Heart right ventricle (tissue), 16 donors: ENCODE results near the gene TRIM28. TPM values are rescaled to one million over a fixed set of nuclear protein-coding genes. Genes with fewer than 3 reads are reported as not detected.

Source experiments
- ATAC-seq, 8 donors: fragments of 200-7000 bp; cut with Tn5 transposase; one replicate each; pipeline ENCODE4 v1.9.1; 2020; ENCODE audit warnings: mild to moderate bottlenecking in 8 of 8, moderate library complexity in 8 of 8, moderate number of reproducible peaks in 1 of 8
- DNase-seq, 2 donors: peaks; one replicate each; pipeline ENCODE4 v3.0.0-alpha.2; 2020
- H3K27ac ChIP-seq, 10 donors: fragments of 200-600 bp; sonication (generic) in 2 of 10; one replicate each; pipeline versions ENCODE4 v1.5.0 to v1.8.0; 2020 to 2022; ENCODE audit warnings: mild to moderate bottlenecking in 3 of 10
- H3K27me3 ChIP-seq, 7 donors: fragments of 200-600 bp; one replicate each; pipeline ENCODE4 v1.8.0; 2021 to 2022; ENCODE audit warnings: mild to moderate bottlenecking in 2 of 7
- H3K36me3 ChIP-seq, 9 donors: fragments of 200-600 bp; sonication (generic) in 1 of 9; one replicate each; pipeline versions ENCODE4 v1.5.0 to v1.8.0; 2020 to 2022; ENCODE audit warnings: mild to moderate bottlenecking in 2 of 9
- H3K4me1 ChIP-seq, 9 donors: fragments of 200-600 bp; sonication (generic) in 1 of 9; one replicate each; pipeline versions ENCODE4 v1.5.0 to v1.8.0; 2020 to 2022; ENCODE audit warnings: mild to moderate bottlenecking in 4 of 9
- H3K4me3 ChIP-seq, 10 donors: fragments of 200-600 bp; sonication (generic) in 2 of 10; one replicate each; pipeline versions ENCODE4 v1.5.0 to v1.8.0; 2020 to 2022; ENCODE audit warnings: mild to moderate bottlenecking in 7 of 10, moderate library complexity in 2 of 10
- H3K9me3 ChIP-seq, 11 donors: fragments of 200-600 bp in 10 of 11; sonication (generic) in 2 of 11; one replicate each; pipeline versions ENCODE4 v1.5.0 to v1.8.0; 2013 to 2022; ENCODE audit warnings: mild to moderate bottlenecking in 2 of 11, control low read depth in 1 of 11, moderate library complexity in 1 of 11
- WGBS, 2 donors: extraction: QIAGEN DNeasy Blood & Tissue Kit; methylation state at CpG; one replicate each; pipeline ENCODE4 v1.1.7; 2013; ENCODE audit warnings: inconsistent platforms in 1 of 2; 5-methylcytosine and 5-hydroxymethylcytosine counted together
- intact Hi-C, 10 donors: fragments of 100-400 bp; cut with DNase I; formaldehyde crosslinking; loops; one replicate each; pipeline versions ENCODE4 v1.11.1 to v1.14.2; 2022
- polyA plus RNA-seq, 2 donors: library from polyadenylated mRNA; stranded (reverse); fragments of 200-250 nt; gene quantifications; one replicate each; pipeline ENCODE4 v1.2.3, GENCODE V29; 2013
- total RNA-seq, 10 donors: library from RNA; stranded (reverse); fragmentation: NEBNext Ultra II Directional in 3 of 10; extraction: Animal tissue kit (Norgen Biotek cat#: 25700) in 3 of 10; gene quantifications; one replicate each; pipeline versions ENCODE4 v1.2.1 to v1.2.4, GENCODE V29; 2021 to 2023
- TF ChIP-seq, protein P1 (sequence below), 9 donors: fragments of 200-600 bp; sonication (generic) in 2 of 9; IDR thresholded peaks; one replicate each; pipeline versions ENCODE4 v1.5.0 to v1.8.0; 2021 to 2022; ENCODE audit warnings: antibody characterized with exemption in 9 of 9, mild to moderate bottlenecking in 5 of 9, moderate library complexity in 1 of 9
- donor health status: Arrhythmogenic right ventricular cardiomyopathy.
- donor health status: ischemic (EF 13 %, LVEDD 7.1; RV severe dilation, severe dysfunction).
- donor health status: healthy with polysubstance abuse.
- donor health status: DM: no; HTN: yes; CAD: no.
- donor health status: DM: no; HTN: no; CAD: no.
- donor health status: ischemic (EF 25% LVEDD 6.9; RV normal size, moderate dysfunction).
- donor health status: ischemic (EF 25% LVEDD 5.7; RV mildly dilated, moderate dysfunction).
- donor health status: healthy.
- donor health status: DM: yes; HTN: yes; CAD: no.
- donor health status: Ischemic cardiomyopathy.
- donor health status: ischemic (EF 35%, LVEDD 5.7; RV mildly dilated, moderate dysfunction).
- donor health status: nonischemic (EF 11% LVEDD 7.7; RV severe dilation, severe dysfunction).
- donor health status: DM: yes; HTN: yes; CAD: no.
- donor health status: PGD.
- donor health status: ischemic (EF 29% LVEDD 5.4; RV normal size, mild dysfunction).
- donor health status: nonischemic (EF 23%, LVEDD 6.1; RV moderate dilation, normal function).

Gene TRIM28
- total and polyA plus RNA-seq, 12 donors: 105 to 163 (median 142) TPM

- intact Hi-C loops: no loop called here
- Histone ChIP-seq H3K27me3 (no peaks in the 10 kb centered on the region), H3K4me3 (no peak overlapping the region), H3K4me1 (peaks cover 11 to 39% (median 15%) of the 10 kb centered on the region in 9 donors), H3K9me3 (no peaks in the 10 kb centered on the region), H3K36me3 (peaks cover 0 to 28% (median 4%) of the 10 kb centered on the region in 9 donors), H3K27ac (no peak overlapping the region)
- 91% methylated on average over 11 of the region's 11 CpGs for WGBS, 2 donors
- TF ChIP-seq, protein P1, sequence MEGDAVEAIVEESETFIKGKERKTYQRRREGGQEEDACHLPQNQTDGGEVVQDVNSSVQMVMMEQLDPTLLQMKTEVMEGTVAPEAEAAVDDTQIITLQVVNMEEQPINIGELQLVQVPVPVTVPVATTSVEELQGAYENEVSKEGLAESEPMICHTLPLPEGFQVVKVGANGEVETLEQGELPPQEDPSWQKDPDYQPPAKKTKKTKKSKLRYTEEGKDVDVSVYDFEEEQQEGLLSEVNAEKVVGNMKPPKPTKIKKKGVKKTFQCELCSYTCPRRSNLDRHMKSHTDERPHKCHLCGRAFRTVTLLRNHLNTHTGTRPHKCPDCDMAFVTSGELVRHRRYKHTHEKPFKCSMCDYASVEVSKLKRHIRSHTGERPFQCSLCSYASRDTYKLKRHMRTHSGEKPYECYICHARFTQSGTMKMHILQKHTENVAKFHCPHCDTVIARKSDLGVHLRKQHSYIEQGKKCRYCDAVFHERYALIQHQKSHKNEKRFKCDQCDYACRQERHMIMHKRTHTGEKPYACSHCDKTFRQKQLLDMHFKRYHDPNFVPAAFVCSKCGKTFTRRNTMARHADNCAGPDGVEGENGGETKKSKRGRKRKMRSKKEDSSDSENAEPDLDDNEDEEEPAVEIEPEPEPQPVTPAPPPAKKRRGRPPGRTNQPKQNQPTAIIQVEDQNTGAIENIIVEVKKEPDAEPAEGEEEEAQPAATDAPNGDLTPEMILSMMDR (IDR thresholded peaks at IDR 0.05): no peak
- no peak for DNase-seq
- ATAC-seq: no peak
These were observed 34.4 kb downstream of the TRIM28 start for GRCh38 chr19:58578012-58578925.

- intact Hi-C loops: no loop called here
- Histone ChIP-seq H3K27me3 (no peaks in the 10 kb centered on the region), H3K4me3 (no peak overlapping the region), H3K27ac (no peak overlapping the region), H3K4me1 (peaks cover 2 to 28% (median 9%) of the 10 kb centered on the region in 9 donors), H3K36me3 (peaks cover 0 to 41% (median 10%) of the 10 kb centered on the region in 9 donors), H3K9me3 (no peaks in the 10 kb centered on the region)
- WGBS, 2 donors: 88 to 91% methylated on average over 8 of the region's 8 CpGs
- DNase-seq: no peak
- no peak for ATAC-seq
- TF ChIP-seq, protein P1 (IDR thresholded peaks at IDR 0.05): no peak
These were observed 35.7 kb downstream of the TRIM28 start for GRCh38 chr19:58579473-58580142.

DNA sequence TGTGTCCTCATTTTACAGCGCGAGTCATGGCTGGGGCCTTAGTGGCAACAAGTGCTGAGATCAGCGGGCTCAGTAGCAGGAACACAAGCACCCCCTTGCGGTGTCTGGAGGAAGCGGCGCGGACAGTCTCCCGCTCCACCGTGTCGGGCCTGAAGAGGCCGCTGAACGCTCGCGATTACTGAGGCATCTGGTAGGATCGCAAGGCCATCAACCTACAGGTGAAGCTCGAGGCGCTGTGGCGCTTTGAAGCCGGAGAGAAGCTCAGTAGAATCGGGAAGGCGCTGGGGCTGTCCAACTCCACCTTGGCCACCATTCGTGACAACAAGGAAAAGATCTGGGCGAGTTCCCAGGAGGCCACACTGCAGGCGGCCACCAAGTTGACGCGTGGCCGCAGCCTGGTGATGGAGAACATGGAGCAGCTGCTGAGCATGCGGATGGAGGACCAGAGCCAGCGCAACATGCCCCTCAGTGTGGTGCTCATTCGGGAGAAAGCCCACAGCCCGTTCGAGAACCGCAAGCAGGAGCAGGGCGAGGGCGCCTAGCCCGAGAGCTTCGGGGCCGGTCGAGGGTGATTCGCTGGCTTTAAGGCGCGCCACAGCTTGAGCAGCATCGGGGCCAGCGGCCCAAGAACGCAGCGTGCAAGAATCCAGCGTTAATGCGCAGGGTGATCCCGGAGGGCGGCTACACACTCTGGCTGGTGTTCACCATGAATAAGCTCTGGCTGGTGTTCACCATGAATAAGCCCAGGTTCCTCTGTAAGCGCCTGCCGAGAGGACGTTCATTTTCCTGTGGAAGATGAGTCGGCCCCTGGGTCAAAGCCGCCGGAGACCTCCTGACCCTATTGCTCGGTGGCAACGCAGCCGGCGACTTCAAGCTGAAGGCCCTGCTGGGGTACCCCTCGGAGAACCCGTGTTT is 37.6 kb downstream of the TRIM28 start:
- peak overlapping the region in 7 of 10 donors; percentile 20 to 78 (median 51) for H3K27ac ChIP-seq
- peak; percentile 86 to 96 (median 93) for ATAC-seq
- intact Hi-C loops: no loop called here

More for the DNA sequence above, 37.6 kb downstream of the TRIM28 start:
- no peaks in the 10 kb centered on the region for H3K27me3 ChIP-seq
- H3K4me3 ChIP-seq: no peak overlapping the region
- H3K36me3 ChIP-seq: peaks cover 0 to 42% (median 10%) of the 10 kb centered on the region in 9 donors
- DNase-seq: peak; percentile 88 to 89
- H3K9me3 ChIP-seq: no peaks in the 10 kb centered on the region
- 65 to 69% methylated on average over 62 of the region's 62 CpGs for WGBS, 2 donors
- TF ChIP-seq, protein P1 (IDR thresholded peaks at IDR 0.05): peak; percentile 84 to 99 (median 96)
- H3K4me1 ChIP-seq: peaks cover 0 to 20% (median 8%) of the 10 kb centered on the region in 9 donors
